GM18519 (cell line): Measurements from ENCODE around the gene FAM83G.
"Not testable (repeated sequence)": the region's sequence is repeated elsewhere in the genome, so short reads cannot be mapped to it uniquely, and the experiment has no call there.

Experiments
- ATAC-seq: cut with Tn5 transposase; IDR thresholded peaks from one replicate; pipeline ENCODE4 v1.9.1; 2021; ENCODE audit warnings: mild to moderate bottlenecking, moderate library complexity; ENCODE audit not compliant: unreplicated experiment, low FRiP score

Gene FAM83G

GRCh38 chr17:18959071-18959844 is 45.3 kb downstream of the FAM83G start:
- no peak for ATAC-seq

GRCh38 chr17:18958611-18959010 is 46.0 kb downstream of the FAM83G start:
- no peak for ATAC-seq

DNA sequence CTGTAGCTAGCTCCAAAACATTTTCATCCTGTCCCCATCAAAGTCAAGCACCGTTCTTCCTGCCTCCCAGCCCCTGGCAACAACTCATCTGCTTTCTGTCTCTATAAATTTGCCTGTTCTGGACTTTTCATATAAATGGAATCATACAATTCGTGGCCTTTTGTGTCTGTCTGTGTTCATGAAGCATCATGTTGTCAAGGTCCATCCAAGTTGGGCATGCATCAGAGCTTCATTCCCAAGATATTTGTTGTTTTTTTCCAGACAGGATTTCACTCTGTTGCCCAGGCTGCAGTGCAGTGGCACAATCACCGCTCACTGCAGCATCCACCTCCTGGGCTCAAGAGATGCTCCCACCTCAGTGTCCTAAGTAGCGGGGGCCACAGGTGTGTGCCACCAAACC is 46.7 kb downstream of the FAM83G start:
- no peak for ATAC-seq

GRCh38 chr17:18956581-18956980 is 48.0 kb downstream of the FAM83G start:
- no peak for ATAC-seq

DNA sequence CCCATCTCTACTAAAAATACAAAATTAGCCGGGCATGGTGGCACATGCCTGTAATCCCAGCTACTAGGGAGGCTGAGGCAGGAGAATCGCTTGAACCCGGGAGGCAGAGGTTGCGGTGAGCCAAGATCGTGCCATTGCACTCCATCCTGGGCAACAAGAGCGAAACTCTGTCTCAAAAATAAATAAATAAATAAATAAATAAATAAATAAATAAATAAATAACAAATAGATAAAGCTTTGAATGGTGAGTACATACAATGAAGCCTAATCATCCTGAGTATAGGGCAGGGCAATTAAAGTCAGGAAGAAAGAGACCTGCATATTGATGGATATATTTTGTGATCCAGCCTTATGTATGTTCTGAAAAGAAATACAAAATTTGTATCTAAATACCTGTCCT is 48.5 kb downstream of the FAM83G start:
- not testable (repeated sequence) for ATAC-seq

DNA sequence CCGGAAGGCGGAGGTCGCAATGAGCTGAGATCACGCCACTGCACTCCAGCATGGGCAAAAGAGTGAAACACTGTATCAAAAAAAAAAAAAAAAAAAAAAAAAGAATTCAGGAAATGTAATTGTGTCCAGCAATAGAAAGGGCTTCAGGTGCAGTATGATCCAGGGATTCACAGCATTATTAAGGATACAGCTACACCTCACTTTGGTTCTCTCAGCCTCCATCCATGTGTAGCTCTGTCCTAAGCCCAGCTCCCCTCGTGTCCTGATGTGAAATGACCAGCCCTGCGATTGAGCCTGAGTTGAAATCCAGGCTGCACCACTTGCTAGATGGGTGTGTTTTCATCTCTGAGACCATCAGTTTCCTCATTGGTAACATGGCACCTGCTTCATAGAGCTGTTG is 49.6 kb downstream of the FAM83G start:
- ATAC-seq, result no peak

GRCh38 chr17:18954321-18954720 is 50.2 kb downstream of the FAM83G start:
- ATAC-seq, result no peak

- no peak for ATAC-seq
Measured at GRCh38 chr17:18953231-18953728, 51.3 kb downstream of the FAM83G start.

- ATAC-seq, result no peak
Measured at GRCh38 chr17:18951941-18952842, 52.4 kb downstream of the FAM83G start, which contains the start of gene SLC5A10. Gene SLC5A10 (plus strand): TSS chr17:18952165. CDS start chr17:18952206, 41 bp downstream.

DNA sequence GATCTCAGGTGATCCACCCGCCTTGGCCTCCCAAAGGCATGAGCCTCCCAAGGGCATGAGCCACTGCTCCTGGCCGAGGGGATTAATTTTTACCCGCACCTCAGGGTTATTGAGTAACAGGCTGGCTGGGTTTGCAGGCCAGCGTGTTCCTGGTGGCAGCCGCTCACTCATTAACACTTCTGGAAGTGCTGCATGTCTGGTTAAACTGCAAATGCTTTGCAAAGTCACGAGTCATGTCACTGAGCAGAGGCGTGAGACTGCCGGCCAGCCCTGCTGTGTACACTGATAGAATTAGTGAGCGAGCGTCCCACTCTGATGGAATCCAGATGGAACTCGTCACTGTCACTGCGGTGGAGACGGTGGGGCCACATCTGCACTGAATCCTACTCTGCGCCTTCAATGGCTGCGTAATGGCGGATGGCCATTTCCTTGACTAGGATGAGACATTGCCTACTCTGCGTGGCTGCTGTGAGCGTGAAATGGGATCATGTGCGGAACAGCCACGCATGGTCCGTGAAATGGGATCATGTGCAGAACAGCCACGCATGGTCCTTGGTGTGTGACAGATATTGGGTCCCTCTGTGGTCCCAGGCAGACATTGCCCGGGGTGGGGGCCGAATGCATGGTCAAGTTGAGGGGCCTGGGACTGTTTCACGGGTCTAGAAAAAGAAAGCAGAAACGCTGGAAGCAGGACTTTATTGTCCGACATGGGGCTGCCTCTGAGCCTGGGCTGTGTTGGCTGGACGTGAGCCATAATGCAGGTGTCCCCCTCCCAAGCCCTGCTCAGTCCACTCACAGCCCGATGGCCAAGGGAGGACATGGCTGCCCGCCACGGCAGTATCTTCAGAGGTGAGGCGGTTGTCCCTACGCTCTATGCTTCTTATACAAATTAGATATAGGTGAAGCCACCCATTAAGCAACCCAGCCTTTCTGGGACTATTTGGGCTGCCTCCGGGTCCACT is 53.3 kb downstream of the FAM83G start:
- no peak for ATAC-seq

DNA sequence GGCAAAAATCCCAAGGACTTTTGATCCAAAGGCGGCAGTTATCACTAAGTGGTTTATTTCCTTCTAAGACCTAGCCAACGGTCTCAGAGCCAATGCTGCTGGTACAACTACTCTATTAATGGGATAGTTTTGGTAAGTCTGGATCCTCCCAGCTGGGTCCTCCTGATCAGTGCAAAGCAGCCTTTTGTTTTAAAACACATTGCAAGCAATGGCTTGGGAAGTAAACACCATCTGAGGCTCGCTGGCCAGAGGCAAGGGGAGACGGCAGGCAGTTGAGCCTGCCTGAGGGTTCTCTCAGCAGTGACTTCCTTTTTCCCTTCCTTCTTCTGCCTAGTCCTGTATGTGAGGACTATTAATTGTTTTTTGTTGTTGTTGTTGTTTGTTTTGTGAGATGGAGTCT is 54.2 kb downstream of the FAM83G start:
- ATAC-seq, result no peak

DNA sequence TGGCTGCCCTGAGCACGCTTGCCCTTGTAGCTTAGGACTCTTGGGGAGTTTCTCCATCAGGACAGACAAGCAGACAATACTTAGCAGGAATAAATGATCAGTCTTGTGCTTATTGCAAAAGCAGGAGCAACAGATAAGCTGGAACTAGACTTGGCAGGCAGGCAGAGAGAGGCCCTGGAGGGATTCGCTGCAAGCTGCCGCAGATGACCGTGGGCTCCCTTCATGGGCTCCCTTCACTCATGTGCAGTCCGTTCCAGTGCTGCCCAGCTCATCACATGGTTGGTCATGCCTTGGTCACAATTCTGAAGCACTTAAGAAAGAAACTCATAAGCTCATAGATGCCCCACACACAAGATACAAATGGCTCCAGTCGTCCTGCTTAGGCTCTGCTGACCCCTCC is 55.0 kb downstream of the FAM83G start:
- no peak for ATAC-seq

- ATAC-seq, result no peak
Measured at GRCh38 chr17:18948476-18949006, 56.0 kb downstream of the FAM83G start.

DNA sequence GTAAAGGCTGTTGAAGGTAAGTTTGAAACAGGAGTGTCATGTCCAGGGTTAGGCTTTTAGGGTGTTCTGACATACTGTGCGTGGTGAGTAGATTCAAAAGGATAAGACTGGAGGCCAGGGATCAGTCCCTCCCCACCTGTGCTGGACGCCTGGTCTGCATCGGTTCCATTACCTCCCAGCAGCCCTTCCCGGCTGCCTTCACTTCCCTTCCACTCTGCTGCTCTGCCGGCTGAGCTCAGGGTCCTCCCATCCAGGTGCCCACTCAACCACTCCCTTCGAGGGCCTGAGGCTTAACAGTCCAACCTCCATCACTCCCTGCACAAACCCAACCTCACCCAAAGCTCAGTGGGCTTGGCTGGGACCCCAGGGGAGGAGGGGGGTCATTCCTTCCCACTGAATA is 56.7 kb downstream of the FAM83G start:
- ATAC-seq, result no peak

DNA sequence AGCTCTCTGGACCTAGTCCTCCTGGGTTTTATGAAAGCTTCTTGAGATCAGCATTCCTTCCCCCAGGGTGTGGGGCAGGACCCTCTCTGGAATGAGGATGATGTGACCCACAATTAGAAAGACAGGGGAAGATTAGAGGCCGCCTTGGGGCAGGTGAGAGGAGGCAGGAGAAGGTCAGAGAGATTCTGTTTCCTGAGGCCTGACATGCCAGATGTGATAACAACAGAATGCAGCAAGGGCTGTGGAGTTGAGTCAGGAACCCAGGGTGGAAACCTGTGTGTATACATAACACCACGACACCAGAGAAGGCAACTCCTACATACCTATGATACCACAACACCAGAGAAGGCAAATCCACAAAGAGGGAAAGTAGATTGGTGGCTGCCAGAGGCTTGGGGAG is 58.0 kb downstream of the FAM83G start:
- ATAC-seq, result no peak

DNA sequence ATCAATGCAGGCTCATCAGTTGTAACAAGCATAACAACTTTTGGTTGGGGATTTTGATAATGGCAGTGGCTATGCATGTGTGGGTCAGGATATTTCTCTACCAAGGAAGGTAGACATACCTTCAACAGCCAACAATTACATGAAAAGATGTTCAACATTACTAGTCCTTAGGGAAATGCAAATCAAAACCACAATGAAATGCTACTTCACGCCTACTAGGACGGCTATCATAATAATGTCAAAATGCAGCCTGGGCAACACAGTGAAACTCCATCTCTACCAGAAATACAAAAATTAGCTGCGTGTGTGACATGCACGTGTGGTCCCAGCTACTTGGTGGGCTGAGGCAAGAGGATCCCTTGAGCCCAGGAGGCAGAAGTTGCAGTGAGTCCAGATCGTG is 59.9 kb downstream of the FAM83G start:
- no peak for ATAC-seq

GRCh38 chr17:18938692-18939023 is 65.9 kb downstream of the FAM83G start:
- no peak for ATAC-seq

DNA sequence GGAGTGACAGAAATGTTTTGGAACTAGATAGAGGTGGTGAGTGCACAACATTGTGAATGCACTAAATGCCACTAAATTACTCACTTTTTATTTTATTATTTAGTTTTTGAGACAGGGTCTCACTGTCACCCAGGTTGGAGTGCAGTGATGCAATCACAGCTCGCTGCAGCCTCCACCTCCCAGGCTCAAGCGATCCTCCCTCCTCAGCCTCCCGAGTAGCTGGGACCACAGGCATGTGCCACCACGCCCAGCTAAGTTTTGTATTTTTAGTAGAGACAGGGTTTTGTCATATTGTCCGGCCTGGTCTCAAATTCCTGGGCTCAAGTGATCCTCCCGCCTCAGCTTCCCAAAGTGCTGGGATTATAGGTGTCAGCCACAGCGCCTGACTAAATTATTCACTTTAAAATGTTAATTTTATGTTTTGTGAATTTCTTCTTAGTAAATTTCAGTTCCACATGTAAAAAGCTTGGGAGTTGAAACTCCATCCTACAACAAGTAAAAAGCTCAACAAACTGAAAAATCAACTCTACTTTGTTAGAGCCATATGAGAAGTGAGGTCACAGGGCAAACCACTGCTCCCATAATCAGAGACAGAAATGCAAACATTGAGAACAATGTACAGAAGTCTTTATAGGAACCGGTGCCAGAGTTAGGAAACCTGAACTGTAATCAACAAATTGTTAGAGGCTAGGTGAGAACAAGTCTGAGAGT is 66.4 kb downstream of the FAM83G start:
- no peak for ATAC-seq
